NT2/D1 (cell line): ENCODE data around the gene ANKRD9.

Source experiments
- SUZ12 ChIP-seq: IDR thresholded peaks from 2 replicates; pipeline ENCODE4 v1.6.1; 2011; ENCODE audit not compliant: insufficient read length, insufficient read depth; ENCODE audit errors: extremely low read depth
- YY1 ChIP-seq: IDR thresholded peaks from 2 replicates; pipeline ENCODE4 v1.6.1; 2011; ENCODE audit not compliant: insufficient read length, insufficient read depth
- ZNF274 ChIP-seq: IDR thresholded peaks from 2 replicates; pipeline ENCODE4 v1.6.1; 2011; ENCODE audit warnings: mild to moderate bottlenecking, low read depth, low read length

GRCh38 chr14:102454711-102455110 is 54.9 kb downstream of the ANKRD9 start:
- TF ChIP-seq YY1: no peak
- TF ChIP-seq SUZ12: no peak
- no peak for TF ChIP-seq ZNF274
